OCI-LY7 (cell line): Measurements from ENCODE around the gene DTNB. TPM values are rescaled to one million over a fixed set of nuclear protein-coding genes. Genes with fewer than 3 reads are reported as not detected.

Experiments used
- BruUV-seq: library from RNA; stranded (reverse); fragments of 400-500 nt; replicated peaks from 2 replicates; lab custom pipeline; 2021; lab: Mats Ljungman, UMichigan
- CTCF ChIA-PET: fragments of 300-600 bp; sonication (Branson Sonifier 250); formaldehyde crosslinking; loops from one replicate; lab custom pipeline; 2022; ENCODE audit warnings: antibody characterized with exemption; ENCODE audit not compliant: unreplicated experiment; lab: Charles Lee
- POLR2A ChIA-PET: fragments of 300-600 bp; sonication (Branson Sonifier 250); formaldehyde crosslinking; loops from one replicate; lab custom pipeline; 2022; ENCODE audit warnings: antibody characterized with exemption; lab: Charles Lee
- DNase-seq: peaks from one replicate; pipeline ENCODE4 v3.0.0-alpha.2; 2015; ENCODE audit warnings: low spot score
- H2AFZ ChIP-seq: fragments of 200-600 bp; sonication (generic), shearing (Covaris generic); 2 replicates; pipeline ENCODE4 v1.6.1; 2014; ENCODE audit warnings: mild to moderate bottlenecking, antibody characterized with exemption, low read length, moderate library complexity
- H3K27ac ChIP-seq: fragments of 200-600 bp; sonication (generic); 2 replicates; pipeline ENCODE4 v1.5.1; 2014; ENCODE audit warnings: mixed run types, low read depth, mild to moderate bottlenecking, moderate library complexity, low read length, inconsistent platforms; ENCODE audit not compliant: poor library complexity, severe bottlenecking
- H3K36me3 ChIP-seq: fragments of 200-600 bp; sonication (generic); 2 replicates; pipeline ENCODE4 v1.6.1; 2014; ENCODE audit warnings: mild to moderate bottlenecking, antibody characterized with exemption, low read length, moderate library complexity, mixed read lengths; ENCODE audit not compliant: insufficient read depth
- H3K4me1 ChIP-seq: fragments of 200-600 bp; sonication (generic); 2 replicates; pipeline ENCODE4 v1.5.1; 2014; ENCODE audit warnings: mild to moderate bottlenecking, low read length; ENCODE audit not compliant: insufficient read depth, poor library complexity, severe bottlenecking
- H3K4me2 ChIP-seq: fragments of 200-600 bp; sonication (generic); 2 replicates; pipeline ENCODE4 v1.6.1; 2014; ENCODE audit warnings: mild to moderate bottlenecking, low read length
- H3K4me3 ChIP-seq: fragments of 200-600 bp; sonication (generic); 2 replicates; pipeline ENCODE4 v1.5.1; 2014; ENCODE audit warnings: mild to moderate bottlenecking, low read depth, low read length; ENCODE audit not compliant: poor library complexity, severe bottlenecking
- H3K79me2 ChIP-seq: fragments of 200-600 bp; sonication (generic); 2 replicates; pipeline ENCODE4 v1.6.1; 2016; ENCODE audit warnings: low read depth, mild to moderate bottlenecking, low read length, moderate library complexity, mixed read lengths; ENCODE audit not compliant: insufficient read depth
- H3K9me2 ChIP-seq: fragments of 200-600 bp; sonication (generic); 2 replicates; pipeline ENCODE4 v1.6.1; 2016; ENCODE audit warnings: mild to moderate bottlenecking, low read length, mixed read lengths; ENCODE audit not compliant: insufficient read depth
- H3K9me3 ChIP-seq: fragments of 200-600 bp; sonication (generic); 2 replicates; pipeline ENCODE4 v1.6.1; 2014; ENCODE audit warnings: mild to moderate bottlenecking, mixed run types, low read length, mixed read lengths
- H4K20me1 ChIP-seq: fragments of 200-600 bp; sonication (generic); 2 replicates; pipeline ENCODE4 v1.6.1; 2014; ENCODE audit warnings: mild to moderate bottlenecking, antibody characterized with exemption, low read length, moderate library complexity, mixed read lengths; ENCODE audit not compliant: insufficient read depth
- CTCF ChIP-seq: fragments of 200-600 bp; sonication (generic); conservative IDR thresholded peaks from 2 replicates; pipeline ENCODE4 v1.5.1; 2014; ENCODE audit warnings: mild to moderate bottlenecking, antibody characterized with exemption, low read length, moderate library complexity, mixed read lengths
- EZH2phosphoT487 ChIP-seq: fragments of 200-600 bp; sonication (generic); IDR thresholded peaks from 2 replicates; pipeline ENCODE4 v1.6.1; 2018; ENCODE audit warnings: low read depth, borderline replicate concordance, mild to moderate bottlenecking, mixed run types, antibody characterized with exemption, low read length, moderate library complexity, mixed read lengths
- intact Hi-C: fragments of 100-400 bp; cut with micrococcal nuclease; formaldehyde crosslinking; loops from one replicate; pipeline ENCODE4 v1.10.0; 2022; ENCODE audit not compliant: unreplicated experiment
- total RNA-seq, 2 experiments: library from RNA; depleted of rRNA in 1 of 2; stranded (reverse); fragments of >200 nt in 1 of 2; shearing (Covaris generic) in 1 of 2; gene quantifications; 2 replicates each; pipeline ENCODE4 v1.2.3, GENCODE V29; 2014 to 2022

The DTNB gene
- total RNA-seq, 2 experiments from 2014 or later = 16.1 to 28.3 TPM

GRCh38 chr2:25349397-25349796, 324.0 kb downstream of the DTNB start:
- no TSS peak for BruUV-seq
- no peaks in the 10 kb centered on the region for H4K20me1 ChIP-seq
- no peak overlapping the region for H2AFZ ChIP-seq
- H3K79me2 ChIP-seq = no peaks in the 10 kb centered on the region
- no peak for DNase-seq
- CTCF ChIA-PET = interaction anchor here (1.6 kb wide), 1 partner anchor 13 kb away, joined by 5 read pairs; no protein-coding TSS in a partner anchor
- no peaks in the 10 kb centered on the region for H3K36me3 ChIP-seq
- peaks cover 5% of the 10 kb centered on the region for H3K4me1 ChIP-seq
- H3K9me2 ChIP-seq = no peaks in the 10 kb centered on the region
- no peak overlapping the region for H3K4me2 ChIP-seq
- no peaks in the 10 kb centered on the region for H3K9me3 ChIP-seq
- no peak overlapping the region for H3K4me3 ChIP-seq
- intact Hi-C loops = no loop called here
- H3K27ac ChIP-seq = no peak overlapping the region
- no peak for TF ChIP-seq CTCF
- no peak for TF ChIP-seq EZH2phosphoT487
- POLR2A ChIA-PET = interaction anchor here (0.5 kb wide), 1 partner anchor 441 kb away, joined by 4 read pairs; no protein-coding TSS in a partner anchor

GRCh38 chr2:25347846-25348245, 325.5 kb downstream of the DTNB start:
- CTCF ChIA-PET = no interaction called here
- no peaks in the 10 kb centered on the region for H3K9me3 ChIP-seq
- TF ChIP-seq CTCF = no peak
- no peak for TF ChIP-seq EZH2phosphoT487
- intact Hi-C loops = no loop called here
- no peak overlapping the region for H3K4me2 ChIP-seq
- H3K4me1 ChIP-seq = peaks cover 6% of the 10 kb centered on the region
- H3K27ac ChIP-seq = no peak overlapping the region
- no peaks in the 10 kb centered on the region for H4K20me1 ChIP-seq
- H3K79me2 ChIP-seq = no peaks in the 10 kb centered on the region
- H3K4me3 ChIP-seq = no peak overlapping the region
- H3K36me3 ChIP-seq = no peaks in the 10 kb centered on the region
- H3K9me2 ChIP-seq = no peaks in the 10 kb centered on the region
- no TSS peak for BruUV-seq
- H2AFZ ChIP-seq = no peak overlapping the region
- no peak for DNase-seq
- POLR2A ChIA-PET = no interaction called here

GRCh38 chr2:25347205-25347815, 326.1 kb downstream of the DTNB start:
- peak; percentile 17 for DNase-seq
- H3K9me2 ChIP-seq = no peaks in the 10 kb centered on the region
- no peak overlapping the region for H3K27ac ChIP-seq
- no peaks in the 10 kb centered on the region for H3K9me3 ChIP-seq
- ChIA-PET POLR2A (interaction anchor here (0.6 to 1.0 kb wide), 2 partner anchors 15 to 72 kb away, joined by 4 to 10 read pairs; no protein-coding TSS in a partner anchor), CTCF (no interaction called here)
- BruUV-seq = no TSS peak
- H3K4me3 ChIP-seq = no peak overlapping the region
- H3K4me2 ChIP-seq = no peak overlapping the region
- no peaks in the 10 kb centered on the region for H3K79me2 ChIP-seq
- no peaks in the 10 kb centered on the region for H4K20me1 ChIP-seq
- H3K36me3 ChIP-seq = no peaks in the 10 kb centered on the region
- TF ChIP-seq CTCF = no peak
- no peak for TF ChIP-seq EZH2phosphoT487
- H3K4me1 ChIP-seq = peaks cover 11% of the 10 kb centered on the region
- intact Hi-C loops = no loop called here
- H2AFZ ChIP-seq = no peak overlapping the region; the same call in 1 of the 2 replicates
